GM19351 (cell line): Measurements from ENCODE around the gene EIF3I.
A peak's percentile ranks its signal among the peaks of the same experiment; 100 is the strongest.
"Not testable (repeated sequence)": the region's sequence is repeated elsewhere in the genome, so short reads cannot be mapped to it uniquely, and the experiment has no call there.

Experiments
- ATAC-seq: cut with Tn5 transposase; IDR thresholded peaks from one replicate; pipeline ENCODE4 v1.9.1; 2021; ENCODE audit warnings: mild to moderate bottlenecking, moderate library complexity; ENCODE audit not compliant: unreplicated experiment

EIF3I gene

DNA sequence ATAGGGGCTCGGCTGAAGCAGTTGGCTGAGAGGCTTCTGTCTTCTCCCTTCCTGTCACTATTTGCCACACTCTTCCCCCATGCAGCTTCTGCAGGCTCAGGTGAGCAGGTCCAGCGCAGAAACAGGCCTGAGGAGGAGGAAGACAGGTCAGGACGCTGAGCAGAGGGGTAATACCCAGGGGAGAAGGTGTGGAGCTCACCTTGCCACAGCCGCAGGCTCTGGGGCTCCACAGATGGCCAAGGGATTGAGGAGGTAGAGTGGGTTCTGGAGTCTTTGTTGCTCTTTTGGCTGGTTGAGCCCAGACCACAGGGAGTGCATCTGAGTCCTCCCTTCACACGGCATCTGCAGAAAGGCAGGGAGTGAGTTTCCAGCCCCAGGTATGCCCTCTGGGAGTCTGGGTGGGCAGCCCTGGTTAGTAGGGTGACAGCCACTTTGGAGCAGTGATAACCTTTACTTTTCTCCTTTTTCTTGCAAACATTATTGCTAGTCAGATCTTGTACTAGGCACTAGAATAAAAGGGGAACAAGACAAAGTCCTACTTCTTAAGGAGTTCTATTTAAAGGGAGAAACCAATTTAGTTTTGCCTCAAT lies 9.7 kb downstream of the EIF3I start:
- ATAC-seq = no peak

DNA sequence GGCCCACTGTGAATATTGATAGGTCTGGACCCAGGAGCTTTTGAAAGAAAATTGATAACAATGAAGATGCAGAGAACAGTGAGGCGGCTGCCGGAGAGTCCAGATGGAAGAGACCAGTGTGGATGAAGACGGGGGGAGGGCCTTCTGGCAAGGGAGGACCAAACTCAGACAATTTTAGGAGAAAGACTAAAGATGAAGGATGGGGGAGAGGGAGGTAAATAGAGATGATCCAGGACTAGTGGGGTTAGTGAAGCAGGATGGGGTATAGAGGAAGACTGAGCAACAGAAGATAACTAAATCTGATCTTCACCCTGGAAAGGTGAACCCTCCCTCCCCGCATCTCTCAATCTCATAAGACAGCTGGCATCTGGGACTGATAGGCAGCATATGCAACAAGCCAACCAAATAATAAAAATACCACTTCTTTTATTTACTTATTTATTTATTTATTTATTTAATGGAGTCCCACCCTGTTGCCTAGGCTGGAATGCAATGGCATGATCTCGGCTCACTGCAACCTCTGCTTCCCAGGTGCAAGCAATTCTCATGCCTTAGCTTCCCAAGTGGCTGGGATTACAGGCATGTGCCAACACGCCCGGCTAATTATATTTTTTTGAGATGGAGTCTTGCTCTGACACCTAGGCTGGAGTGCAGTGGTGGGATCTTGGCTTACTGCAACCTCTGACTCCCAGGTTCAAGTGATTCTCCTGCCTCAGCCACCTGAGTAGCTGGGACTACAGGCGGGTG lies 10.5 kb downstream of the EIF3I start:
- no peak for ATAC-seq

DNA sequence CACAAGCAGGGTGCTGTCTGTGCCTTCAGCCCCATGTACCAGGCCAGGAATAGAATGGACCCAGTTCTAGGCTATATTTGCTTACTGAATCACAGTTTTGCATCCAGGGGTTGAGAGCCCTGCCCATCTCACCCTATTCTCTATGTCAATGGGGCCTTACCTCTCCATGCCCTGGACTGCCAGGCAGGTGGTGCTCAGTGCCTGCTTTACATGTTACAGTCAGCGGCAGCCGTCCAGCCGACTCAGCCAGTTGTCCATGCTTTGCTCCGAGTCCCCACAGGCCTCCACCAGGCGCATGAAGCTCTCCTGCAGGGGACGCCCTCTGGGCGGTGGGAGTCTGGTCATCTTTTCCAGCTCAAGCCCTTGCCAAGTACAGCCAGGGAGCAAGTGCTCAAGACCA lies 12.6 kb downstream of the EIF3I start:
- no peak for ATAC-seq

DNA sequence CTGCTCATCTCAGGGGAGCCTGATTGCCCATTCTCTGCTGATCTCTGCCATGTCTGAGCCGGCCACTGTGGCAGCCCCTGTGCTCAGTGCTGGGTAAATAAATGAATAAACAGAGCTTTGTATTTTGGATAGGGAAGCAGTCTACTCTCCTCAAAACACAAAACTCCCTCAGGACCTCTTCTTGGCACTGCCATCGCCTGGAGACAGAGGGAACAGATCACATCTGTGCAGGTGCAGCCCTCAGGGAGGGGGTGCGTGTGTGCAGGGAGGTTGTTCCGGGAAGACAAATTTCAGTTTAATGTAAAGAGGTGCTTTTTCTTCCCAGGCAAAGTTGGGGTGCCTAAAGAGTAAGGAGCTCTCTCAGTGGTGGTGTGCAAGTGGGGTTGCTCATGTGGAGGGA lies 17.1 kb downstream of the EIF3I start:
- ATAC-seq = no peak

DNA sequence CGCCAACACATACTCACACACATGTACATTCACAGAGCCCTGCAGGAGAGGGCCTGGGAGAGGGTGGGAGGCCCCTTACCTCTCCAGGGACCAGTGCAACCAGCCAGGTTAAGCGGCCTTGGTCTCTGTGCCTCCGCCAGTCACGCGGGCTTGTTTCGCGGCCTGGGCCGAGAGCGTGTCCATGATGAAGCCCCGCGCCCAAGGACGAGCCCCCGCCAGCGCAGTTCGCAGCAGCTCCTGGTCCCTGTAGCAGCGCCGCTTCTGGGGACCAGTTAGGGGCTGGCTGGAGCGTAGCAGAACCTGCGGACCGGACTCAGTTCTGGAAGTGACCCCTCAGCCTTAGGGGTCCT lies 17.6 kb downstream of the EIF3I start:
- no peak for ATAC-seq

DNA sequence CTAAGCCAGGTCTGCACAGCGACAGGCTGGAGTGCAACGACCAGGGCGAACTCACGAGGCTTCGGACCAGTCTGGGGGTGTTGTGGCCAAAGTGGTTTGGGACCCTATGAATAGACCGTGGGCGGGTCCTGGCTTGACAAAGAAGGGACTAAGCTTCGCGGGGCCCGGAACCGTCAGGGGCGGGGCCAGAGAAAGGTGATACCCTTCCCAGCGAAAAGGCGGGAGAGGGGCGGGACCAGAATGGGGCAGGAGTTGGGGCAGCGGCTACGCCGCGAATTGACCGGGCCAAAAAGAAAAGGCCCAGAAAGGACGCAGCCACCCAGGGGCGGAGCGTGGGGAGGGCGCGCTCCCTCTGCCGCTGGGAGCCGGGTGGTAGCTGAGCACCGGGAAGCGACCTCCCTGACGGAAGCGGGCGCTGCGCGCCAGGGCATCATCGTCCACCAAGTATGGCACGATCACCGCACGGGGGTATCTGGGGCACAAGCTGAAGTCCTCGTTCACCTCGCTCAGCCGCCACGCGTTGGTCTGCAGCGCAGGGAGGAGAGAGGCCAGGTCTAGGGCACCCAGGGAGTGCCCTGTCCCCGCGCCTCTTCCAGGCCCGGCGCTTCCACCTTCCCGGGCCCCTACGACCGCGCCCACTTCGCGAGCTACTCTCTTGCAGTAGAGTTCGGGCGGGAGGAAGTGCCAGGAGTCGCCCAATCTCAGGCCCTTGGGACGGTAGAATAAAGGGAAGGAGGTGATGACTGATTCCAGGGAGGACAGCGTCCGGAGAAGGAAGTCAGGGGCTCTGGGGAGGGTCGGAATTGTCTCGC lies 18.1 kb downstream of the EIF3I start:
- no peak for ATAC-seq

DNA sequence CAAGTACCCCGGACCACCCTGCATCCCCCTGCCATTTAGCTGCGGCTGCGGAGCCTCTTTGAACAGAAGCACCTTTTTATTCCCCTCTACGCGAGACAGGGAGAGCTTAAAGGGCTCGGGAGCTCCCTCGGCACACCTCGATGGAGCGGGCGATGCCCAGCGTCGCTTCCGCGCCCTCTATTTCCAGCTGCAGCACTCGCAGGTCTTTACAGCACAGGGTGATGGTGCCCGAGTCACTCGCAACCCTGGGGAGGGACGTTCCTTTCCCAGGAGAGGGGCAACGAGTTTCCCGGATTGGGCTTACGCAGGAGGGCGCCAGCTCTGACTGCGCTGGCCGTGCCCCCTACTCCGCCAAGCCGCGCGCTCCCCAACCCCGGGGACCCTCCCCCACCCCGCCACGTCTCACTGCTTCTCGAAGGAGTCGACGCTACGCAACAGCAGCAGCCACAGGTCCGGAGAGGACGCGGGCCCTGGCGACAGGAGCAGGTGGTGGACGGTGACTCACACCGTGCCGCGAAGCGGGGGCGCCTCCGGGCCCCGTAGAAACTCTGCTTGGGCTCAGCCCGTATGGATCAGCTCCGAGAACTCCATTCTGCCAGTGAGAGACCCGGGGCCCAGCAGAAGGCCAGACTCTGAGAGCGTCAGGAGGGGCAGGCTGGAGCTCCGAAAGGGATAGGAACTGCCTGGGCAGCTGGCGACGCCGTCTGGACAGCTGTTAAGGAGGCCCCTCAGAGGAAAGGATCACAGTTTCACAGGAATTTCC lies 19.0 kb downstream of the EIF3I start:
- ATAC-seq = no peak

DNA sequence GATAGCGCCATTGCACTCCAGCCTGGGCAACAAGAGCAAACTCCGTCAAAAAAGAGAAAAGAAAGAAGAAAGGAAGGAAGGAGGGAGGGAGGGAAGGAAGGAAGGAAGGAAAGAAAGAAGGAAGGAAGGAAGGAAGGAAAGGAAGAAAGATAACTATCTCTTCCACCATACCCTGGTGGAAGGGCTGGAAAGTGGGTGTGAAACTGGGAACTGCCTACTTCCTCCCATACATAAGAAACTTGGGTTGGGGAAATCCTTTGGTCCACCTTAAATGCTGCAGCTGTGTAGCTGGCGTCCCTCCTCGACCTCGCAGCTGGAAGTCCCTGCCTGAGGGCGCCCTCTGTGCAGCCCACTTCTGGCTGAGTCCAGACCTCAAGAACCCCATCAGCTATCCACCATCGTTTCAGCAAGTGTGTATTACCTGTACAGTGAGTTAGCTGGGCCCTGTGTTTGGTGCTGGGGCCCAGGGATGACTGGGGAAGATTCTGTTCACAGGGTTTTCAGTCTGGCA lies 20.2 kb downstream of the EIF3I start:
- no peak for ATAC-seq

DNA sequence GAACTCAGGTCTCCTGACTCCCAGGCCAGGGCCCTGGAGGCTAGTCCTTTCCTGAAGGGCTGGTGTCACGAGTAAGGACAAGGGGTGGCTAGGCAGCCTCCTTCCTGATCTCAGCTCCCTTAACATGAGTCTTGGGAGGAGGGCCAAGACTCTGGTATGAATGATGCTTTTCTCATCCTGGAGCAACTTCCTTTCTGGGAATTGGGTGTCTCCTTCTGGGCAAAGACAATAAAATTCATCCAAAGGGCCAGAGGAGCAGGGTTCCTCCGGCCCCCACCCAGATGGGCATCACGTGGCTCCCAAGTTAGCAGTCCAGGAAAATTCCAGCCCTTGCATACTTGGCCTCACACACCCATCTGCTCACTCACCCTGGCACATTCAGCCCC lies 24.7 kb downstream of the EIF3I start, which contains the start of gene FAM167B:
FAM167B (plus strand) TSS at position 335 of the 386 bp plus-strand sequence. CDS start 200 bp downstream, outside the sequence.
- ATAC-seq = no peak

DNA sequence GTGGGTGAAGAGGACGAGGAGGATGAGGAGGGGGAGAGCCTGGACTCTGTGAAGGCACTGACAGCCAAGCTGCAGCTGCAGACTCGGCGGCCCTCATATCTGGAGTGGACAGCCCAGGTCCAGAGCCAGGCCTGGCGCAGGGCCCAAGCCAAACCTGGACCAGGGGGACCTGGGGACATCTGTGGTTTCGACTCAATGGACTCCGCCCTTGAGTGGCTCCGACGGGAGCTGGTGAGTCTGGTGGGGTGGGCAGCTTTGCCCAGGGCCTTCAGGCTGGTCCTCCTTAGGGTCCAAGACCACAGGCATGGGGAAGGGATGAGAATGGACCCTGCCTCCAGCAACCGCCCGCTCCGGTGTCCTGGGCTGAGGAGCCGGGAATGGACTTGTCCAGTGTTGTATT lies 25.2 kb downstream of the EIF3I start:
- no peak for ATAC-seq

DNA sequence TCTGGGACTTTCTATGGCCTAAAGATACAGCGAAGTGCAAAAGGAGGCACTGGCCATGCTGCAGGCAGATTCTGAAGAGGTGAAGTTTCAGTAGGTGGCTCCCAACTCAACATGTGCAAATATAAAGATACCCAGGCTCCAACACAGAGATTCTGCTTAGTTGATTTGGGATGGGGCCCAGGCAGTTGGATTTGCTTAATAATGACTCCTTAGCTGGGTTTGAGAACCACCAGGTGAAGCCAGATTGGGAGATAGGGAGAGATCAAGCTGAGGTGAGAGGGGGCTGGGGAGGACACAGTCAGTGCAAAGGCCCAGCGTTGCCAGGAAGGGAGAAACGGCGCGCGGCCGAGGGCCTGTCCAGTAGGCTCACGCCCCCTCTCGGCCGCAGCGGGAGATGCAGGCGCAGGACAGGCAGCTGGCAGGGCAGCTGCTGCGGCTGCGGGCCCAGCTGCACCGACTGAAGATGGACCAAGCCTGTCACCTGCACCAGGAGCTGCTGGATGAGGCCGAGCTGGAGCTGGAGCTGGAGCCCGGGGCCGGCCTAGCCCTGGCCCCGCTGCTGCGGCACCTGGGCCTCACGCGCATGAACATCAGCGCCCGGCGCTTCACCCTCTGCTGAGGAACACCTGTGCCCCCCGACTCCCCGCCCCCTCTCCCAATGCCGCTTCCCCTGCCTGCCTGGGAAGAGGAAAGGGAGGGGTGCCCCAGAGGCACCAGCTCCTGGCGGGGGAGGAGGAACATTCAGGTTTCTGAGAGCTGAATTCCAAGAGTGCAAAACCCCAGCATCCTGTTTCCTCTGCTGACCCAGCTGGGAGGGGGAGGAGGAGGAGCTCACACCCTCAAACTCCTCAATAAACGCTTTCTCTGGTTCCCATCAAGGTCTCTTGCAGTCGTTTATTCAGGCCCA lies 26.0 kb downstream of the EIF3I start:
- no peak for ATAC-seq

DNA sequence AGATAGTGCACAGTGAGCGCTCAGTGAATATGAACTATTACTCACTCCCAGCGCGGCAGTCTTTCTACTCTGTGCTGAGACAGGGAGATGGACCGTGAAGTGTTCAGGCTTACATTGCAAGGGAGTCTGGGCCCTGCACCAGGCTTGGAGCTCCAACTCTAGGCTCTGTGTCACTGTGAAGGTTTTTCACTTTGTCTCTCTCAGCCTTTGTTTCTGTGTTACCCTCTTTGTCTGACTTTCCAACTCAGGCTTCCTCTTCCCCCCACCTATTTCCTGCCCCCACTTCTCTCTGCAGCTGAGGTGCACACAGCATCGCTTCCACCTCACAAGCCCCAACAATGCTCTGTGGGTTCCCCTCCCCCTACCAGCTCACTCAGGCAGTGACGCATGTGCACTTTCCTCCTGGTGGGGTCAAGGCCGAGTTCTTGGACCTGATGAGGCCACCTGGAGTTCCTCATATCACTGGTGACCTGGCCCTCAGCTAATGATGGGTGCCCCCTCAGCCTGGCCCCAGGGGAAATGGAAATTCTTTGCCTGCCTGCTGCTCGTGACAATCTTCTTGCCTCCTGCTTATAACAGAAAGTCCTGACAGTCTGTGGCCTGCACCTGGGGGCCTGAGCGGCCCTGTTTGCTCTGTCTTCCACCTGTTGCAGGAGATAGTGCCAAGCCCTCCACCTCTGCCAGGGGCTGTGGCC lies 27.8 kb downstream of the EIF3I start:
- ATAC-seq = peak; percentile 51

DNA sequence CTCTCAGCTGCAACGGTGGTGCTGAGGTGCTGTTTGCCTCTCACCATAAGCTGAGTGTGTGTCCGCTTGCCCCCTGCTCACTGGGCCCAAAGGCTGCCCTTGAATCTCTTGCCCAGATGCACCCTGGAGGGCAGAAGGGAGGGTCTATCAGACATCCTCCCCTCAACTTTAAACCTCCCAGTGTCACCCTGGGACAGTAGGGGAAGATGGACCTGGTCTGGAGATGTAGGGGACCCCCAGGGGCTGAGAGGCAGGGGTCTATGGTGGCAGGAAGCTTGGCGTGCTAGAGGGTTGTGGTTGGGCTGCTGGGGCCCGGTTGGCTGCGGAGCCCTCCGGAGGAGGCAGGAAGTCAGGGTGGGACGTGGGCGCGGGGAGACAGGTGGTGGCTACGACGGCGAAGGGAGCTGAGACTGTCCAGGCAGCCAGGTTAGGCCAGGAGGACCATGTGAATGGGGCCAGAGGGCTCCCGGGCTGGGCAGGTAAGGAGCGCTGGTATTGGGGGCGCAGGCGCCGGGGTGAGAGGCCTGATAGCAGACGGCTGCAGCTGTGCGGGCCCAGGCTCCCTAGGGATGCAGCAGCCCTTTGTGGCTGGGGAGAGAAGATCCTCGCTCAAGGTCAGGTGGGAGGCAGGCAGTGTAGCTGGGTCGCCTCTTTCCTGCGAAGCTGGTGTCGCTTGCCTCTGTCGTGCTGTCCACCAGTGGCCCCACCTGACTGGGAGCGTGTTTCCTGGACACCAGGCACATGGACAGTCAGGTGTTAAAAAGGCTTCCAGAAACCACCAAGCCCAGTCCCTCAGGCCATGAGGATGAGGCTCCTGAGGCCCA lies 28.9 kb downstream of the EIF3I start, which contains the start of gene LCK:
LCK (plus strand) TSS at position 373 of the 824 bp plus-strand sequence. CDS start 23,065 bp downstream, outside the sequence.
- ATAC-seq = peak; percentile 29

DNA sequence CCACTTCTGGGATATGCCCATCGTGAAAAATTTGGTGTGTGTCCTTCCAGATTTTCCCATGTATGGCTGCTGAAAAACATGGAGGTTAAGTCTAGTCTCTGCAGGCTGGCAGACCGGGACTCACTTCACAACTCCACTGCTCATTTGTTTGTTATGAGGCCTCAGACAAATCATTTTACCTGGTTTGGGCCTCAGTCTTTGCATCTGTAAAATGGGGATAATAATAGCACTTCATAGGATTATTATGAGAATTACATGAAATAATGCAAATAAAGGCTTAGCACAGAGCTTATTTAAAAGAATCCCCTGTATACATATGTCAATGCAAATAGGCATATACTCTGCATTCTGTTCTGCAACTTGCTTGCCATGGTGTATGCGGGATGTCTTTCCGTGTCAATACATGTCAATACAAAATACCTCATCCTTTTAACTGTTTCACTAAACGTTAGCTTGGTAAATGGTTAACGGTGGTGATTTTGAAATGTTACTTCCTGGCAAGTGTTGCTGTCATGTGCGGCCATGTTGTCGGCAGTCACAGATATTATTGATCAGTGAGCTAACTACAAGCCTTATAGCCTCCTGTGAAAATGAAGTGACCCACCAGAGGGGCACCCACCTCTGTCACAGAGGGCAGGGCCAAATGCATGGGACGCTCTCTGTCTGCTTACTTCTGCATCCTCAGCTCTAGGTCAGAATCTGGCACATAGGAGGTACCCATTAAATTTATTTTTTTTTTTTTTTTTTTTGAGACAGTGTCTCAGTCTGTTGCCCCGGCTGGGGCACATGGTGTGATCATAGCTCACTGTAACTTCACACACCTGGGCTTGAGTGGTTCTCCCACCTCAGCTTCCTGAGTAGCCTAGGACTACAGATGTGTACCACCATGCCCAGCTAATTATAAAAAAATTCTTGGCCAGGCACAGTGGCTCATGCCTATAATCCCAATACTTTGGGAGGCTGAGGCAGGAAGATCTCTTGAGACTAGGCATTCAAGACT lies 33.2 kb downstream of the EIF3I start:
- ATAC-seq = no peak

DNA sequence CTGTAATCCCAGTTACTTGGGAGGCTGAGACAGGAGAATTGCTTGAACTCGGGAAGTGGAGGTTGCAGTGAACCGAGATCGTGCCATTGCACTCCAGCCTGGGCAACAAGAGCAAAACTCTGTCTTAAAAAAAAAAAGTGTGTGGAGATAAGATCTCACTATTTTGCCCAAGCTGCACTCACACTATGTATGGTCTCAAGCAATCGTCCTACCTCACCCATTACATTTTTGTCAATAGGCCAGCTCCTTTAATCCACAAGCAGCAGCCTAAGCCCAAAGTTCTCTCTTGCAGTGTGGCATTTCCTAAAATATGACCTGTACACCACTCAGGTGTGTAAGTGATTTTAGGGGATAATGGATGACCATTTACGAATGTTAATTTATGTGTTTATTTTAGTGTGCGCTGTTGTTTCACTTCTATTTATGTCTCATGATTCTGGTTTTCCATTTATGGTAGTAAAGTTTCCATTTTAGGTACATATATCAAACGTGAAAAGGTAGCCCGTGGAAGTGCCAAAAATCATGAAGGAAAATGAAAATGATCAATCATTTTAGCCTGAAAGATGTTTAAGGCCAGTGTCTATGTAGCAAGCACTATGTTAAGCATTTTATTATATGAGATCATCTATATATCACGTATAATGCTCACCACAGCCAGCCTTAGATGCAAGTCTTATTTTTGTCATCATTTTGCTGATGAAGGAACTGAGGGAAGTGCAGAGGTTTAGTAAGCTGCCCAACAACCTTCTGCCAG lies 34.4 kb downstream of the EIF3I start:
- ATAC-seq = no peak

DNA sequence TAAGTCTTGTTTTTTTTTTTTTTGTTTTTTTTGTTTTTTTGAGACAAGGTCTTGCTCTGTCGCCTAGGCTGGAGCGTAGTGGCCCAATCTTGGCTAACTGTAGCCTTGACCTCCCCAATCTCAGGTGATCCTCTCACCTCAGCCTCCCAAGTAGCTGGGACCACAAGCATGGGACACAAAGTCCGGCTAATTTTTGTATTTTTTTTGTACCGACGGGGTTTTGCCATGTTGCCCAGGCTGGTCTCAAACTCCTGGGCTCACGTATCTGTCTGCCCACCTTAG lies 35.0 kb downstream of the EIF3I start:
- no peak for ATAC-seq

DNA sequence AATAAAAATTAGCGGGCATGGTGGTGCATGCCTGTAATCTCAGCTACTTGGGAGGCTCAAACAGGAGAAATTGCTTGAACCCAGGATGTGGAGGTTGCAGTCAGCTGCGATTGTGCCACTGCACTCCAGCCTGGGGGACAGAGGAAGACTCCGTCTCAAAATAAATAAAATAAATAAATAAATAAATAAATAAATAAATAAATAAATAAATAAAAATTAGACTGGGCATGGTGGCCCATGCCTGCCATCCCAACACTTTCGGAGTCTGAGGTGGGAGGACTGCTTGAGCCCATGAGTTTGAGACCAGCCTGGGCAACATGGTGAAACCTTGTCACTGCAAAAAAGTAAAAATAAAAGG lies 41.0 kb downstream of the EIF3I start:
- not testable (repeated sequence) for ATAC-seq
